Endothelial cell of umbilical vein (primary cell): ENCODE results near the gene ANKS6. TPM values are rescaled to one million over a fixed set of nuclear protein-coding genes. Genes with fewer than 3 reads are reported as not detected.

ENCODE experiments used
- BruUV-seq: library from RNA; stranded (reverse); fragments of 400-500 nt; replicated peaks from 2 replicates; lab custom pipeline; 2021; lab: Mats Ljungman, UMichigan
- CTCF ChIA-PET: fragments of 300-600, 350-600 bp; sonication (Branson Sonifier 250); formaldehyde crosslinking; loops from one replicate; lab custom pipeline; 2021; ENCODE audit warnings: antibody characterized with exemption, inconsistent platforms; lab: Charles Lee
- POLR2A ChIA-PET: fragments of 300-600, 350-600 bp; sonication (Branson Sonifier 250); formaldehyde crosslinking; loops from one replicate; lab custom pipeline; 2021; ENCODE audit warnings: antibody characterized with exemption, inconsistent platforms; lab: Charles Lee
- DNase-seq: peaks from one replicate; pipeline ENCODE4 v3.0.0-alpha.2; 2011; ENCODE audit warnings: low read depth, low spot score
- FAIRE-seq: peaks from 2 replicates; lab custom pipeline; 2011; peaks lifted over from hg19 to GRCh38; lab: Jason Lieb, UNC
- H2AFZ ChIP-seq: 2 replicates; pipeline ENCODE4 v1.6.0; 2012; ENCODE audit warnings: low read depth, low read length, control low read depth, inconsistent platforms
- H3K27ac ChIP-seq: 2 replicates; pipeline ENCODE4 v1.5.1; 2011; ENCODE audit warnings: low read depth, mild to moderate bottlenecking, control low read depth, low read length, moderate library complexity; ENCODE audit not compliant: insufficient read depth
- H3K27me3 ChIP-seq, 2 experiments: 2 replicates each; pipeline versions ENCODE4 v1.6.0 to v1.6.1; 2011; ENCODE audit warnings: low read length in 2 of 2, mixed read lengths in 1 of 2; ENCODE audit not compliant: control insufficient read depth in 2 of 2, insufficient read depth in 2 of 2
- H3K36me3 ChIP-seq, 2 experiments: 2 replicates in 1 of 2; 3 replicates in 1 of 2; pipeline ENCODE4 v1.5.1; 2011; ENCODE audit warnings: low read length in 2 of 2, mild to moderate bottlenecking in 1 of 2, moderate library complexity in 1 of 2; ENCODE audit not compliant: control insufficient read depth in 2 of 2, insufficient read depth in 2 of 2; ENCODE audit errors: extremely low read depth in 1 of 2
- H3K4me1 ChIP-seq: 3 replicates; pipeline ENCODE4 v1.5.1; 2011; ENCODE audit warnings: mild to moderate bottlenecking, low read length; ENCODE audit not compliant: control insufficient read depth, insufficient read depth; ENCODE audit errors: extremely low read depth
- H3K4me2 ChIP-seq: 2 replicates; pipeline ENCODE4 v1.6.1; 2011; ENCODE audit warnings: low read length, control low read depth, mixed read lengths; ENCODE audit not compliant: insufficient read depth
- H3K4me3 ChIP-seq, 3 experiments: fragments of 200-600 bp in 1 of 3; sonication (generic), shearing (Covaris generic) in 1 of 3; replicated peaks in 1 of 3; 2 replicates each; pipeline ENCODE4 v1.5.1; 2011 to 2016; ENCODE audit warnings: control low read depth in 3 of 3, low read length in 3 of 3, mild to moderate bottlenecking in 2 of 3, inconsistent platforms in 1 of 3, low read depth in 1 of 3, moderate library complexity in 1 of 3; ENCODE audit not compliant: insufficient read depth in 1 of 3
- H3K79me2 ChIP-seq: 2 replicates; pipeline ENCODE4 v1.6.0; 2012; ENCODE audit warnings: low read length, inconsistent platforms; ENCODE audit not compliant: control insufficient read depth, insufficient read depth
- H3K9ac ChIP-seq: replicated peaks from 2 replicates; pipeline ENCODE3; 2011; ENCODE audit warnings: low read length, control low read depth; ENCODE audit not compliant: insufficient read depth; ENCODE audit errors: extremely low read depth
- H3K9me1 ChIP-seq: replicated peaks from 3 replicates; pipeline ENCODE4 v1.6.0; 2011; ENCODE audit warnings: mild to moderate bottlenecking, low read length; ENCODE audit not compliant: control insufficient read depth, insufficient read depth; ENCODE audit errors: extremely low read depth
- H3K9me3 ChIP-seq: replicated peaks from 2 replicates; pipeline ENCODE4 v1.5.1; 2012; ENCODE audit warnings: low read length, inconsistent platforms; ENCODE audit not compliant: control insufficient read depth, insufficient read depth
- H4K20me1 ChIP-seq: replicated peaks from 2 replicates; pipeline ENCODE3; 2011; ENCODE audit warnings: mild to moderate bottlenecking, low read length; ENCODE audit not compliant: control insufficient read depth, insufficient read depth; ENCODE audit errors: extremely low read depth
- EZH2 ChIP-seq: IDR thresholded peaks from 2 replicates; pipeline ENCODE4 v1.6.1; 2012; ENCODE audit warnings: borderline replicate concordance, low read depth, mild to moderate bottlenecking, moderate library complexity, low read length, inconsistent platforms; ENCODE audit not compliant: severe bottlenecking
- FOS ChIP-seq: IDR thresholded peaks from 2 replicates; pipeline ENCODE4 v1.6.1; 2011; ENCODE audit warnings: mild to moderate bottlenecking, low read length, moderate library complexity, borderline replicate concordance; ENCODE audit not compliant: insufficient read depth
- GATA2 ChIP-seq: IDR thresholded peaks from 2 replicates; pipeline ENCODE4 v1.7.0; 2011; ENCODE audit warnings: low read depth, mild to moderate bottlenecking, moderate library complexity, mixed read lengths, low read length; ENCODE audit not compliant: insufficient read length, insufficient read depth
- JUN ChIP-seq: IDR thresholded peaks from 2 replicates; pipeline ENCODE4 v1.6.1; 2011; ENCODE audit warnings: borderline replicate concordance, low read depth; ENCODE audit not compliant: insufficient read length, insufficient read depth
- MYC ChIP-seq: IDR thresholded peaks from one replicate; pipeline ENCODE4 v1.6.1; 2011; ENCODE audit warnings: mild to moderate bottlenecking, low read depth, low read length
- POLR2A ChIP-seq: IDR thresholded peaks from 2 replicates; pipeline ENCODE4 v1.6.1; 2012; ENCODE audit warnings: low read depth, mild to moderate bottlenecking, control low read depth, low read length
- POLR2AphosphoS5 ChIP-seq: IDR thresholded peaks from 2 replicates; pipeline ENCODE4 v1.6.1; 2012; ENCODE audit warnings: low read depth, mild to moderate bottlenecking, control low read depth, low read length, moderate library complexity; ENCODE audit not compliant: insufficient read depth
- dilution Hi-C: fragments of 300-500 bp; cut with MboI; formaldehyde crosslinking; loops from one replicate; pipeline ENCODE4 v1.15.0; 2019; ENCODE audit warnings: low sequenced_read_pairs; ENCODE audit not compliant: extremely low pct_ligation_motif_present
- intact Hi-C: fragments of 100-400 bp; cut with micrococcal nuclease; formaldehyde crosslinking; loops from one replicate; pipeline ENCODE4 v1.10.0; 2022
- polyA plus RNA-seq, 4 experiments: library from polyadenylated mRNA; depleted of rRNA in 3 of 4; stranded (reverse) in 3 of 4; unstranded in 1 of 4; fragments of >200 nt; gene quantifications; 2 replicates each; pipeline versions ENCODE4 v1.2.1 to v1.2.3, GENCODE V29; 2011 to 2012; ENCODE audit warnings: missing spikeins in 1 of 4
- total RNA-seq: library from RNA; stranded (reverse); gene quantifications from 2 replicates; pipeline ENCODE4 v1.2.3, GENCODE V29; 2021
- TF ChIP-seq, protein P1 (sequence below), 2 donors: IDR thresholded peaks; 1 replicate in 1 of 2; 2 replicates in 1 of 2; pipeline ENCODE4 v1.5.1; 2011; ENCODE audit warnings: low read length in 2 of 2, mild to moderate bottlenecking in 2 of 2, moderate library complexity in 2 of 2, control low read depth in 1 of 2, inconsistent platforms in 1 of 2, low read depth in 1 of 2; ENCODE audit not compliant: insufficient read depth in 1 of 2; ENCODE audit errors: extremely low read depth in 1 of 2
- TF ChIP-seq, protein P2 (sequence below): IDR thresholded peaks from 2 replicates; pipeline ENCODE4 v1.6.1; 2011; ENCODE audit not compliant: insufficient read depth, insufficient read length

ANKS6 gene
- total and polyA plus RNA-seq, 2 donors (not counting 3 experiments of a cell fraction or from before 2014, with no cell fraction given), result 15.5 to 18.6 TPM

DNA sequence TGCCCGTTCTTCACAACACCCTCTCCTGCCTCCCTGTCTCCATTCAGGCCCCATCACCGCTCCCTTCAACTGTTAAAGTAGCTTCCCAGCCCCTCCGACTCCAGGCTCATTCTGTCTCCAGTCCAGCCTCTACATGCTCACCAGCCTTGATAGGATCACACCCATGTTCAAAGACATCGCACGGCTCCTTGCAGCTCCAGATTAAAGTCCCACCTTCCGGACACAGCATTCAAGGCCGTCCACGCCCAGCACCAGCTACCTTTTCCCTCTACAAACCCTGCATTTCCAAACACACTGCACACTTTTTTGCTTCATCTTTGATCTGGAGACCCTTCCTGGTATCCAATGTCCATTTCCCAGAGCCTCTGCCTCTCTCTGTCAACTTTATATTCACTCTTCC, 94.0 kb downstream of the ANKS6 start:
- FAIRE-seq (no peak), DNase-seq (no peak)
- H2AFZ ChIP-seq, result no peak overlapping the region
- no peaks in the 10 kb centered on the region for H3K27me3 ChIP-seq
- ChIA-PET CTCF (no interaction called here), POLR2A (no interaction called here)
- no peaks in the 10 kb centered on the region for H3K9me1 ChIP-seq
- dilution Hi-C loops (no loop called here), intact Hi-C loops (no loop called here)
- TF ChIP-seq, protein P1, sequence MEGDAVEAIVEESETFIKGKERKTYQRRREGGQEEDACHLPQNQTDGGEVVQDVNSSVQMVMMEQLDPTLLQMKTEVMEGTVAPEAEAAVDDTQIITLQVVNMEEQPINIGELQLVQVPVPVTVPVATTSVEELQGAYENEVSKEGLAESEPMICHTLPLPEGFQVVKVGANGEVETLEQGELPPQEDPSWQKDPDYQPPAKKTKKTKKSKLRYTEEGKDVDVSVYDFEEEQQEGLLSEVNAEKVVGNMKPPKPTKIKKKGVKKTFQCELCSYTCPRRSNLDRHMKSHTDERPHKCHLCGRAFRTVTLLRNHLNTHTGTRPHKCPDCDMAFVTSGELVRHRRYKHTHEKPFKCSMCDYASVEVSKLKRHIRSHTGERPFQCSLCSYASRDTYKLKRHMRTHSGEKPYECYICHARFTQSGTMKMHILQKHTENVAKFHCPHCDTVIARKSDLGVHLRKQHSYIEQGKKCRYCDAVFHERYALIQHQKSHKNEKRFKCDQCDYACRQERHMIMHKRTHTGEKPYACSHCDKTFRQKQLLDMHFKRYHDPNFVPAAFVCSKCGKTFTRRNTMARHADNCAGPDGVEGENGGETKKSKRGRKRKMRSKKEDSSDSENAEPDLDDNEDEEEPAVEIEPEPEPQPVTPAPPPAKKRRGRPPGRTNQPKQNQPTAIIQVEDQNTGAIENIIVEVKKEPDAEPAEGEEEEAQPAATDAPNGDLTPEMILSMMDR (IDR thresholded peaks at IDR 0.05; ENCODE audit: extremely low read depth in 1 of 2, insufficient read depth in 1 of 2, low read depth in 1 of 2, low read length in 2 of 2), result no peak
- TF ChIP-seq, protein P2, sequence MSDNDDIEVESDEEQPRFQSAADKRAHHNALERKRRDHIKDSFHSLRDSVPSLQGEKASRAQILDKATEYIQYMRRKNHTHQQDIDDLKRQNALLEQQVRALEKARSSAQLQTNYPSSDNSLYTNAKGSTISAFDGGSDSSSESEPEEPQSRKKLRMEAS, result no peak
- TF ChIP-seq POLR2AphosphoS5, result no peak
- no peak for TF ChIP-seq MYC
- TF ChIP-seq GATA2, result no peak
- no peak for TF ChIP-seq JUN
- TF ChIP-seq FOS, result no peak
- no peak for TF ChIP-seq POLR2A
- no peak for TF ChIP-seq EZH2
- no peaks in the 10 kb centered on the region for H3K36me3 ChIP-seq
- no peak overlapping the region for H3K4me3 ChIP-seq
- H3K79me2 ChIP-seq, result peaks cover 20% of the 10 kb centered on the region
- H3K4me2 ChIP-seq, result no peak overlapping the region
- no TSS peak for BruUV-seq
- no peaks in the 10 kb centered on the region for H4K20me1 ChIP-seq
- no peak overlapping the region for H3K27ac ChIP-seq
- peaks cover 6% of the 10 kb centered on the region for H3K4me1 ChIP-seq
- no peak overlapping the region for H3K9ac ChIP-seq
- H3K9me3 ChIP-seq, result no peaks in the 10 kb centered on the region
